ENCODE data around the gene PLCB4. TPM values are rescaled to one million over a fixed set of nuclear protein-coding genes. Genes with fewer than 3 reads are reported as not detected.

Gene PLCB4
- total and polyA plus RNA-seq, 2 experiments from 2014 or later = 6.5 to 16.1 TPM

GRCh38 chr20:9130521-9130920 lies 61.6 kb downstream of the PLCB4 start (continued):
- no peak for TF ChIP-seq CTCF (conservative IDR thresholded peaks at IDR 0.05; ENCODE audit: low read depth in 2 of 2)

DNA sequence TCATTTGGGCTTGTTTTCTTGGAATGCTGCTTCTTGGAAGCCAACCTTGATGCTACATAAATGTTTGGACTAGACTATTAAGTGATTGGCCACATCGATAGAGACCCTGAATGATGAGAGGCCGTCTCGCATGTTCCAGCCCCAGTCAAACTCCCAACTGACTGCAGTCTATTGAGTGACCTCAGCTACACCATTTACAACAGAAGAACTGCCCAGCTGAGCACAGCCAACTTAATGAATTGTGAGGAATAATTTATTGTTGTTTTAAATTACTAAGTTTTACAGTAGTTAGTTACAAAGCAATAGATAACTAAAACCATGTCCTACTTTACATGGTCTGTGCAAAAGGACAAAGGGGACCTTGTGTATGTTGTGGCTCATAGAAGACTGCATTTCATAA lies 63.0 kb downstream of the PLCB4 start:
- no peak overlapping the region for H3K4me3 ChIP-seq
- H3K36me3 ChIP-seq (ENCODE audit: insufficient read depth) = peaks cover 4% of the 10 kb centered on the region; the same call in 1 of the 2 replicates
- H2AFZ ChIP-seq = no peak overlapping the region
- peaks cover 18% of the 10 kb centered on the region; the same call in 1 of the 2 replicates for H3K9me2 ChIP-seq (ENCODE audit: insufficient read depth)
- H3K79me2 ChIP-seq (replicated peaks; ENCODE audit: insufficient read depth) = peaks cover 4% of the 10 kb centered on the region; the same call in 1 of the 2 replicates
- H3K4me2 ChIP-seq = no peak overlapping the region
- Mint-ChIP-seq H3K4me3 (no peak overlapping the region), H3K9me3 (peaks cover 3% of the 10 kb centered on the region; the same call in 2 of the 3 replicates), H3K27me3 (ENCODE audit: insufficient read depth, low read depth, poor library complexity) (no peaks in the 10 kb centered on the region), H3K4me1 (no peaks in the 10 kb centered on the region), H3K36me3 (ENCODE audit: low read depth) (no peaks in the 10 kb centered on the region; the same call in 2 of the 3 replicates), H3K27ac (no peak overlapping the region)
- ATAC-seq (no peak), DNase-seq (ENCODE audit: low spot score) (no peak)
- H4K20me1 ChIP-seq (replicated peaks; ENCODE audit: insufficient read depth) = no peaks in the 10 kb centered on the region
- H3F3A ChIP-seq (replicated peaks; ENCODE audit: low read depth) = no peaks in the 10 kb centered on the region
- H3K4me1 ChIP-seq (ENCODE audit: insufficient read depth) = no peaks in the 10 kb centered on the region
- H3K27me3 ChIP-seq (ENCODE audit: insufficient read depth) = no peaks in the 10 kb centered on the region
- no peak overlapping the region for H3K27ac ChIP-seq (ENCODE audit: low read depth)
- TF ChIP-seq NANOG (IDR thresholded peaks at IDR 0.05; ENCODE audit: borderline replicate concordance) = no peak
- TF ChIP-seq ZNF331 (CRISPR knock-in tag; IDR thresholded peaks at IDR 0.05; ENCODE audit: low read depth) = peak; percentile 88
- no peak for TF ChIP-seq STAT1 (IDR thresholded peaks at IDR 0.05; ENCODE audit: unreplicated experiment)

- Histone ChIP-seq H3K9me2 (ENCODE audit: insufficient read depth) (peaks cover 10% of the 10 kb centered on the region; the same call in 1 of the 2 replicates), H4K20me1 (replicated peaks; ENCODE audit: insufficient read depth) (no peaks in the 10 kb centered on the region), H3F3A (replicated peaks; ENCODE audit: low read depth) (no peaks in the 10 kb centered on the region), H3K79me2 (replicated peaks; ENCODE audit: insufficient read depth) (peaks cover 3% of the 10 kb centered on the region; the same call in 1 of the 2 replicates), H3K27ac (ENCODE audit: low read depth) (no peak overlapping the region), H3K36me3 (ENCODE audit: insufficient read depth) (peaks cover 4% of the 10 kb centered on the region; the same call in 1 of the 2 replicates), H3K4me3 (no peak overlapping the region), H3K4me1 (ENCODE audit: insufficient read depth) (no peaks in the 10 kb centered on the region), H3K27me3 (ENCODE audit: insufficient read depth) (no peaks in the 10 kb centered on the region), H3K4me2 (no peak overlapping the region), H2AFZ (no peak overlapping the region)
- H3K4me1 Mint-ChIP-seq = no peaks in the 10 kb centered on the region
- TF ChIP-seq STAT1 (IDR thresholded peaks at IDR 0.05; ENCODE audit: unreplicated experiment) = no peak
- no peak for TF ChIP-seq ZNF331 (CRISPR knock-in tag; IDR thresholded peaks at IDR 0.05; ENCODE audit: low read depth)
- TF ChIP-seq, protein P1, sequence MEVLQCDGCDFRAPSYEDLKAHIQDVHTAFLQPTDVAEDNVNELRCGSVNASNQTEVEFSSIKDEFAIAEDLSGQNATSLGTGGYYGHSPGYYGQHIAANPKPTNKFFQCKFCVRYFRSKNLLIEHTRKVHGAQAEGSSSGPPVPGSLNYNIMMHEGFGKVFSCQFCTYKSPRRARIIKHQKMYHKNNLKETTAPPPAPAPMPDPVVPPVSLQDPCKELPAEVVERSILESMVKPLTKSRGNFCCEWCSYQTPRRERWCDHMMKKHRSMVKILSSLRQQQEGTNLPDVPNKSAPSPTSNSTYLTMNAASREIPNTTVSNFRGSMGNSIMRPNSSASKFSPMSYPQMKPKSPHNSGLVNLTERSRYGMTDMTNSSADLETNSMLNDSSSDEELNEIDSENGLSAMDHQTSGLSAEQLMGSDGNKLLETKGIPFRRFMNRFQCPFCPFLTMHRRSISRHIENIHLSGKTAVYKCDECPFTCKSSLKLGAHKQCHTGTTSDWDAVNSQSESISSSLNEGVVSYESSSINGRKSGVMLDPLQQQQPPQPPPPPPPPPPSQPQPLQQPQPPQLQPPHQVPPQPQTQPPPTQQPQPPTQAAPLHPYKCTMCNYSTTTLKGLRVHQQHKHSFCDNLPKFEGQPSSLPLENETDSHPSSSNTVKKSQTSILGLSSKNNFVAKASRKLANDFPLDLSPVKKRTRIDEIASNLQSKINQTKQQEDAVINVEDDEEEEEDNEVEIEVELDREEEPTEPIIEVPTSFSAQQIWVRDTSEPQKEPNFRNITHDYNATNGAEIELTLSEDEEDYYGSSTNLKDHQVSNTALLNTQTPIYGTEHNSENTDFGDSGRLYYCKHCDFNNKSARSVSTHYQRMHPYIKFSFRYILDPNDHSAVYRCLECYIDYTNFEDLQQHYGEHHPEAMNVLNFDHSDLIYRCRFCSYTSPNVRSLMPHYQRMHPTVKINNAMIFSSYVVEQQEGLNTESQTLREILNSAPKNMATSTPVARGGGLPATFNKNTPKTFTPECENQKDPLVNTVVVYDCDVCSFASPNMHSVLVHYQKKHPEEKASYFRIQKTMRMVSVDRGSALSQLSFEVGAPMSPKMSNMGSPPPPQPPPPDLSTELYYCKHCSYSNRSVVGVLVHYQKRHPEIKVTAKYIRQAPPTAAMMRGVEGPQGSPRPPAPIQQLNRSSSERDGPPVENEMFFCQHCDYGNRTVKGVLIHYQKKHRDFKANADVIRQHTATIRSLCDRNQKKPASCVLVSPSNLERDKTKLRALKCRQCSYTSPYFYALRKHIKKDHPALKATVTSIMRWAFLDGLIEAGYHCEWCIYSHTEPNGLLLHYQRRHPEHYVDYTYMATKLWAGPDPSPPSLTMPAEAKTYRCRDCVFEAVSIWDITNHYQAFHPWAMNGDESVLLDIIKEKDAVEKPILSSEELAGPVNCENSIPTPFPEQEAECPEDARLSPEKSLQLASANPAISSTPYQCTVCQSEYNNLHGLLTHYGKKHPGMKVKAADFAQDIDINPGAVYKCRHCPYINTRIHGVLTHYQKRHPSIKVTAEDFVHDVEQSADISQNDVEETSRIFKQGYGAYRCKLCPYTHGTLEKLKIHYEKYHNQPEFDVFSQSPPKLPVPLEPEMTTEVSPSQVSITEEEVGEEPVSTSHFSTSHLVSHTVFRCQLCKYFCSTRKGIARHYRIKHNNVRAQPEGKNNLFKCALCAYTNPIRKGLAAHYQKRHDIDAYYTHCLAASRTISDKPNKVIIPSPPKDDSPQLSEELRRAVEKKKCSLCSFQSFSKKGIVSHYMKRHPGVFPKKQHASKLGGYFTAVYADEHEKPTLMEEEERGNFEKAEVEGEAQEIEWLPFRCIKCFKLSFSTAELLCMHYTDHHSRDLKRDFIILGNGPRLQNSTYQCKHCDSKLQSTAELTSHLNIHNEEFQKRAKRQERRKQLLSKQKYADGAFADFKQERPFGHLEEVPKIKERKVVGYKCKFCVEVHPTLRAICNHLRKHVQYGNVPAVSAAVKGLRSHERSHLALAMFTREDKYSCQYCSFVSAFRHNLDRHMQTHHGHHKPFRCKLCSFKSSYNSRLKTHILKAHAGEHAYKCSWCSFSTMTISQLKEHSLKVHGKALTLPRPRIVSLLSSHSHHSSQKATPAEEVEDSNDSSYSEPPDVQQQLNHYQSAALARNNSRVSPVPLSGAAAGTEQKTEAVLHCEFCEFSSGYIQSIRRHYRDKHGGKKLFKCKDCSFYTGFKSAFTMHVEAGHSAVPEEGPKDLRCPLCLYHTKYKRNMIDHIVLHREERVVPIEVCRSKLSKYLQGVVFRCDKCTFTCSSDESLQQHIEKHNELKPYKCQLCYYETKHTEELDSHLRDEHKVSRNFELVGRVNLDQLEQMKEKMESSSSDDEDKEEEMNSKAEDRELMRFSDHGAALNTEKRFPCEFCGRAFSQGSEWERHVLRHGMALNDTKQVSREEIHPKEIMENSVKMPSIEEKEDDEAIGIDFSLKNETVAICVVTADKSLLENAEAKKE (CRISPR knock-in tag; IDR thresholded peaks at IDR 0.05) = no peak
- TF ChIP-seq, protein P2, sequence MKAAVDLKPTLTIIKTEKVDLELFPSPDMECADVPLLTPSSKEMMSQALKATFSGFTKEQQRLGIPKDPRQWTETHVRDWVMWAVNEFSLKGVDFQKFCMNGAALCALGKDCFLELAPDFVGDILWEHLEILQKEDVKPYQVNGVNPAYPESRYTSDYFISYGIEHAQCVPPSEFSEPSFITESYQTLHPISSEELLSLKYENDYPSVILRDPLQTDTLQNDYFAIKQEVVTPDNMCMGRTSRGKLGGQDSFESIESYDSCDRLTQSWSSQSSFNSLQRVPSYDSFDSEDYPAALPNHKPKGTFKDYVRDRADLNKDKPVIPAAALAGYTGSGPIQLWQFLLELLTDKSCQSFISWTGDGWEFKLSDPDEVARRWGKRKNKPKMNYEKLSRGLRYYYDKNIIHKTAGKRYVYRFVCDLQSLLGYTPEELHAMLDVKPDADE (IDR thresholded peaks at IDR 0.05) = no peak
- no peak for TF ChIP-seq NANOG (IDR thresholded peaks at IDR 0.05; ENCODE audit: borderline replicate concordance)
- no peak for TF ChIP-seq JUNB (IDR thresholded peaks at IDR 0.05; ENCODE audit: unreplicated experiment)
- no peak for TF ChIP-seq EZH2 (IDR thresholded peaks at IDR 0.05; ENCODE audit: low read depth, unreplicated experiment)
- TF ChIP-seq ZNF114 (CRISPR knock-in tag; IDR thresholded peaks at IDR 0.05) = no peak
- H3K9me3 Mint-ChIP-seq = peaks cover 3% of the 10 kb centered on the region; the same call in 2 of the 3 replicates
- ATAC-seq (no peak), DNase-seq (ENCODE audit: low spot score) (no peak)
- H3K4me3 Mint-ChIP-seq = no peak overlapping the region
- no peak overlapping the region for H3K27ac Mint-ChIP-seq
- H3K27me3 Mint-ChIP-seq (ENCODE audit: insufficient read depth, low read depth, poor library complexity) = no peaks in the 10 kb centered on the region
- H3K36me3 Mint-ChIP-seq (ENCODE audit: low read depth) = peaks cover 3% of the 10 kb centered on the region; the same call in 1 of the 3 replicates
These were observed 65.5 kb downstream of the PLCB4 start for GRCh38 chr20:9134346-9134745.

All from GM23338 (cell line).